Stimulated activated CD4-positive, alpha-beta T cell treated with anti-CD3 and anti-CD28 coated beads, TNF-alpha, amount 100 ng/mL, for 24 hours (primary cell): ENCODE measurements around the gene DOCK11.
A peak's percentile ranks its signal among the peaks of the same experiment; 100 is the strongest.

Experiments used
- DNase-seq, 3 experiments: peaks; one replicate each; pipeline ENCODE4 v3.0.0-alpha.2; 2020; ENCODE audit warnings: low read depth in 3 of 3

Gene DOCK11

GRCh38 chrX:118530219-118530911 lies 34.8 kb downstream of the DOCK11 start:
- DNase-seq = no peak

- DNase-seq = no peak
These were observed 39.3 kb downstream of the DOCK11 start for GRCh38 chrX:118534716-118535493.

GRCh38 chrX:118536204-118536603 lies 40.6 kb downstream of the DOCK11 start:
- no peak for DNase-seq

GRCh38 chrX:118536687-118537461 lies 41.3 kb downstream of the DOCK11 start:
- peak in 2 of 3 experiments; percentile 15 to 22 for DNase-seq

- DNase-seq = no peak
These were observed 42.8 kb downstream of the DOCK11 start for GRCh38 chrX:118538386-118538785.

GRCh38 chrX:118540342-118540741 lies 44.7 kb downstream of the DOCK11 start:
- no peak for DNase-seq

GRCh38 chrX:118541482-118541881 lies 45.9 kb downstream of the DOCK11 start:
- DNase-seq = no peak

- no peak for DNase-seq
These were observed 49.9 kb downstream of the DOCK11 start for GRCh38 chrX:118545510-118545909.

- DNase-seq = no peak
These were observed 53.2 kb downstream of the DOCK11 start for GRCh38 chrX:118548841-118549240.

GRCh38 chrX:118550792-118551191 lies 55.2 kb downstream of the DOCK11 start:
- DNase-seq = no peak

- DNase-seq = no peak
These were observed 55.8 kb downstream of the DOCK11 start for GRCh38 chrX:118551426-118551825.

- DNase-seq = no peak
These were observed 56.7 kb downstream of the DOCK11 start for GRCh38 chrX:118552121-118552900.

GRCh38 chrX:118553042-118553710 lies 57.6 kb downstream of the DOCK11 start:
- no peak for DNase-seq

- no peak for DNase-seq
These were observed 58.9 kb downstream of the DOCK11 start for GRCh38 chrX:118554511-118554910.

GRCh38 chrX:118558926-118559325 lies 63.3 kb downstream of the DOCK11 start:
- no peak for DNase-seq

GRCh38 chrX:118560489-118560888 lies 64.9 kb downstream of the DOCK11 start:
- no peak for DNase-seq

GRCh38 chrX:118562582-118563164 lies 67.1 kb downstream of the DOCK11 start:
- no peak for DNase-seq

- no peak for DNase-seq
These were observed 68.9 kb downstream of the DOCK11 start for GRCh38 chrX:118564498-118564897.

- DNase-seq = no peak
These were observed 70.2 kb downstream of the DOCK11 start for GRCh38 chrX:118565853-118566252.

- no peak for DNase-seq
These were observed 70.7 kb downstream of the DOCK11 start for GRCh38 chrX:118566359-118566758.

GRCh38 chrX:118569676-118570075 lies 74.1 kb downstream of the DOCK11 start:
- no peak for DNase-seq
